ENCODE data around the gene NET1. TPM values are rescaled to one million over a fixed set of nuclear protein-coding genes. Genes with fewer than 3 reads are reported as not detected.

The NET1 gene
- total RNA-seq, 1 donor from 2014 or later = 103 TPM

GRCh38 chr10:5498791-5499492, 86.6 kb downstream of the NET1 start:
- Histone ChIP-seq H3K4me1 (peaks cover 28% of the 10 kb centered on the region), H3K36me3 (no peaks in the 10 kb centered on the region), H3K27me3 (no peaks in the 10 kb centered on the region), H3K9me3 (no peaks in the 10 kb centered on the region), H3K27ac (no peak overlapping the region), H3K4me3 (peak overlapping the region in 1 of 2 donors; percentile 28)
- TF ChIP-seq CTCF (IDR thresholded peaks at IDR 0.05) (no peak), POLR2A (IDR thresholded peaks at IDR 0.05) (no peak), POLR2AphosphoS5 (IDR thresholded peaks at IDR 0.05; ENCODE audit: insufficient read depth in 1 of 2, low read depth in 1 of 2) (no peak)
- no peak for DNase-seq (ENCODE audit: extremely low spot score in 2 of 2)
- intact Hi-C loops (cut with DNase I) = no loop called here

GRCh38 chr10:5499493-5500140, 87.3 kb downstream of the NET1 start, which contains the start of gene CALML5:
Gene CALML5, minus strand, starts transcription at chr10:5499570. Its CDS starts 132 bp downstream, at chr10:5499438.
- no peak within 1 kb of the TSS for H3K27ac ChIP-seq
- peaks cover 35% of the 10 kb centered on the region for H3K4me1 ChIP-seq
- no peaks in the 10 kb centered on the region for H3K36me3 ChIP-seq
- H3K4me3 ChIP-seq = peak within 1 kb of the TSS in 1 of 2 donors; percentile 28
- intact Hi-C loops (cut with DNase I) = no loop called here
- DNase-seq (ENCODE audit: extremely low spot score in 2 of 2) = no peak
- no peaks in the 10 kb centered on the region for H3K9me3 ChIP-seq
- no peaks in the 10 kb centered on the region for H3K27me3 ChIP-seq
- TF ChIP-seq POLR2AphosphoS5 (IDR thresholded peaks at IDR 0.05; ENCODE audit: insufficient read depth in 1 of 2, low read depth in 1 of 2) (no peak), CTCF (IDR thresholded peaks at IDR 0.05) (no peak), POLR2A (IDR thresholded peaks at IDR 0.05) (no peak)

- Histone ChIP-seq H3K9me3 (no peaks in the 10 kb centered on the region), H3K4me1 (peaks cover 38% of the 10 kb centered on the region), H3K27me3 (no peaks in the 10 kb centered on the region), H3K36me3 (no peaks in the 10 kb centered on the region), H3K27ac (no peak overlapping the region), H3K4me3 (no peak overlapping the region)
- TF ChIP-seq CTCF (IDR thresholded peaks at IDR 0.05) (no peak), POLR2A (IDR thresholded peaks at IDR 0.05) (no peak), POLR2AphosphoS5 (IDR thresholded peaks at IDR 0.05; ENCODE audit: insufficient read depth in 1 of 2, low read depth in 1 of 2) (no peak)
- intact Hi-C loops (cut with DNase I) = no loop called here
- no peak for DNase-seq (ENCODE audit: extremely low spot score in 2 of 2)
Observed at GRCh38 chr10:5500162-5500670, 87.9 kb downstream of the NET1 start.

- intact Hi-C loops (cut with DNase I) = no loop called here
- Histone ChIP-seq H3K4me3 (no peak overlapping the region), H3K27ac (no peak overlapping the region), H3K27me3 (no peaks in the 10 kb centered on the region), H3K9me3 (no peaks in the 10 kb centered on the region), H3K4me1 (peaks cover 38% of the 10 kb centered on the region), H3K36me3 (no peaks in the 10 kb centered on the region)
- no peak for TF ChIP-seq CTCF (IDR thresholded peaks at IDR 0.05)
- TF ChIP-seq POLR2A (IDR thresholded peaks at IDR 0.05) = no peak
- TF ChIP-seq POLR2AphosphoS5 (IDR thresholded peaks at IDR 0.05; ENCODE audit: insufficient read depth in 1 of 2, low read depth in 1 of 2) = no peak
- DNase-seq (ENCODE audit: extremely low spot score in 2 of 2) = no peak
Observed at GRCh38 chr10:5500910-5501309, 88.6 kb downstream of the NET1 start.
